HCT116 (cell line): ENCODE results near the gene FBH1. TPM values are rescaled to one million over a fixed set of nuclear protein-coding genes. Genes with fewer than 3 reads are reported as not detected.

ENCODE experiments used
- ATAC-seq: fragments of 200-7000 bp; cut with Tn5 transposase; 2 replicates; pipeline ENCODE4 v1.9.1; 2020; ENCODE audit warnings: mild to moderate bottlenecking, moderate library complexity
- BruUV-seq: library from RNA; stranded (reverse); fragments of 400-500 nt; replicated peaks from 2 replicates; lab custom pipeline; 2021; lab: Mats Ljungman, UMichigan
- CTCF ChIA-PET: fragments of 300-600 bp; sonication (Branson Sonifier 250); formaldehyde crosslinking; loops from one replicate; lab custom pipeline; 2021; ENCODE audit warnings: antibody characterized with exemption; lab: Charles Lee
- POLR2A ChIA-PET: fragments of 300-600, 350-600 bp; sonication (Branson Sonifier 250); formaldehyde crosslinking; loops from one replicate; lab custom pipeline; 2021; ENCODE audit warnings: antibody characterized with exemption; lab: Charles Lee
- RAD21 ChIA-PET, 2 experiments: fragments of 300-600 bp; sonication (Branson Sonifier 250); formaldehyde crosslinking; loops; one replicate each; lab custom pipeline; 2023; ENCODE audit warnings: low total read pairs in 2 of 2; ENCODE audit not compliant: uncharacterized antibody in 2 of 2, unreplicated experiment in 2 of 2, low non-redundant PET in 1 of 2; lab: Charles Lee
- DNase-seq: peaks from one replicate; pipeline ENCODE4 v3.0.0-alpha.2; 2010; ENCODE audit warnings: low read depth, low spot score
- H2AFZ ChIP-seq: fragments of 200-600 bp; shearing (Covaris generic), sonication (generic); 2 replicates; pipeline ENCODE4 v1.6.1; 2017; ENCODE audit warnings: low read depth, mixed run types, mixed read lengths, antibody characterized with exemption, low read length; ENCODE audit not compliant: poor library complexity, severe bottlenecking
- H3K27ac ChIP-seq: 2 replicates; pipeline ENCODE4 v1.5.1; 2012; ENCODE audit warnings: low read depth, low read length
- H3K27me3 ChIP-seq: fragments of 200-600 bp; sonication (generic); 2 replicates; pipeline ENCODE4 v1.6.1; 2016; ENCODE audit warnings: mixed run types, low read length, mixed read lengths; ENCODE audit not compliant: insufficient read depth
- H3K36me3 ChIP-seq, 2 experiments: fragments of 200-500 bp in 1 of 2; fragments of 200-600 bp in 1 of 2; sonication (Bioruptor generic) in 1 of 2; sonication (generic) in 1 of 2; 2 replicates each; pipeline versions ENCODE4 v1.5.1 to v1.6.1; 2014 to 2016; ENCODE audit warnings: low read length in 2 of 2, inconsistent platforms in 1 of 2, mixed read lengths in 1 of 2, mixed run types in 1 of 2; ENCODE audit not compliant: insufficient read depth in 2 of 2, control insufficient read depth in 1 of 2
- H3K4me1 ChIP-seq, 2 experiments: fragments of 200-600 bp in 1 of 2; sonication (generic) in 1 of 2; 2 replicates each; pipeline versions ENCODE4 v1.5.1 to v1.6.1; 2012 to 2017; ENCODE audit warnings: low read length in 2 of 2, inconsistent platforms in 1 of 2, mild to moderate bottlenecking in 1 of 2, mixed read lengths in 1 of 2, mixed run types in 1 of 2, moderate library complexity in 1 of 2; ENCODE audit not compliant: insufficient read depth in 2 of 2, control insufficient read depth in 1 of 2
- H3K4me2 ChIP-seq: fragments of 200-600 bp; sonication (generic); 2 replicates; pipeline ENCODE4 v1.6.1; 2017; ENCODE audit warnings: mixed run types, low read length, mixed read lengths
- H3K4me3 ChIP-seq, 2 experiments: fragments of 200-600 bp in 1 of 2; sonication (generic) in 1 of 2; replicated peaks in 1 of 2; 2 replicates each; pipeline ENCODE4 v1.5.1; 2011 to 2016; ENCODE audit warnings: low read length in 2 of 2, control low read depth in 1 of 2, low read depth in 1 of 2, mild to moderate bottlenecking in 1 of 2, mixed read lengths in 1 of 2, mixed run types in 1 of 2
- H3K79me2 ChIP-seq: fragments of 200-600 bp; sonication (generic); 2 replicates; pipeline ENCODE4 v1.6.1; 2017; ENCODE audit warnings: mild to moderate bottlenecking, mixed run types, low read length, moderate library complexity, mixed read lengths; ENCODE audit not compliant: insufficient read depth
- H3K9ac ChIP-seq: fragments of 200-600 bp; sonication (generic); 2 replicates; pipeline ENCODE4 v1.6.1; 2016; ENCODE audit warnings: low read length, mixed read lengths
- H3K9me2 ChIP-seq: fragments of 200-600 bp; sonication (generic), shearing (Covaris generic); 2 replicates; pipeline ENCODE4 v1.6.1; 2017; ENCODE audit warnings: mixed run types, mild to moderate bottlenecking, moderate library complexity; ENCODE audit not compliant: insufficient read depth
- H3K9me3 ChIP-seq, 2 experiments: fragments of 200-500 bp in 1 of 2; fragments of 200-600 bp in 1 of 2; sonication (Bioruptor generic) in 1 of 2; sonication (generic) in 1 of 2; 2 replicates each; pipeline ENCODE4 v1.6.1; 2014 to 2017; ENCODE audit warnings: low read length in 2 of 2, mixed read lengths in 2 of 2, inconsistent platforms in 1 of 2, low read depth in 1 of 2, mild to moderate bottlenecking in 1 of 2, mixed run types in 1 of 2, moderate library complexity in 1 of 2; ENCODE audit not compliant: control insufficient read depth in 1 of 2, insufficient read depth in 1 of 2
- H4K20me1 ChIP-seq: fragments of 200-600 bp; sonication (generic), shearing (Covaris generic); 2 replicates; pipeline ENCODE4 v1.6.1; 2017; ENCODE audit warnings: mixed run types, mild to moderate bottlenecking, moderate library complexity; ENCODE audit not compliant: insufficient read depth
- CBX3 ChIP-seq: IDR thresholded peaks from 2 replicates; pipeline ENCODE4 v1.6.1; 2012; ENCODE audit warnings: low read depth
- CEBPB ChIP-seq: IDR thresholded peaks from 2 replicates; pipeline ENCODE4 v1.6.1; 2012; ENCODE audit warnings: low read depth
- ELF1 ChIP-seq: IDR thresholded peaks from 2 replicates; pipeline ENCODE4 v1.6.1; 2012; ENCODE audit warnings: low read depth, borderline replicate concordance
- EZH2 ChIP-seq: fragments of 200-600 bp; sonication (generic); IDR thresholded peaks from 2 replicates; pipeline ENCODE4 v1.6.1; 2017; ENCODE audit warnings: antibody characterized with exemption, mixed run types
- FOSL1 ChIP-seq: IDR thresholded peaks from 2 replicates; pipeline ENCODE4 v1.6.1; 2012; ENCODE audit warnings: low read depth
- POLR2AphosphoS5 ChIP-seq: IDR thresholded peaks from 2 replicates; pipeline ENCODE4 v1.6.1; 2011; ENCODE audit warnings: mild to moderate bottlenecking, low read depth, low read length, moderate library complexity
- REST ChIP-seq: IDR thresholded peaks from 2 replicates; pipeline ENCODE4 v1.6.1; 2012; ENCODE audit warnings: low read depth
- SIN3A ChIP-seq: IDR thresholded peaks from 2 replicates; pipeline ENCODE4 v1.6.1; 2012; ENCODE audit warnings: low read depth
- SP1 ChIP-seq: IDR thresholded peaks from 2 replicates; pipeline ENCODE4 v1.6.1; 2012; ENCODE audit warnings: low read depth
- SRF ChIP-seq: IDR thresholded peaks from 2 replicates; pipeline ENCODE4 v1.6.1; 2012; ENCODE audit warnings: low read depth
- ZNF274 ChIP-seq: fragments of 200-500 bp; sonication (Bioruptor generic); IDR thresholded peaks from 2 replicates; pipeline ENCODE4 v1.6.1; 2014; ENCODE audit warnings: mild to moderate bottlenecking, low read depth, low read length, inconsistent platforms
- intact Hi-C: fragments of 100-400 bp; cut with micrococcal nuclease; formaldehyde crosslinking; loops from 2 replicates; pipeline ENCODE4 v1.10.0; 2022
- total RNA-seq: library from RNA; stranded (reverse); gene quantifications from one replicate; pipeline ENCODE4 v1.2.1, GENCODE V29; 2021; ENCODE audit not compliant: unreplicated experiment

FBH1 gene
- total RNA-seq, 1 experiment from 2014 or later = 70.2 TPM

GRCh38 chr10:5952731-5953385 lies 62.8 kb downstream of the FBH1 start:
- peaks cover 11 to 14% of the 10 kb centered on the region in 2 experiments; a peak in 3 of 4 replicates for H3K4me1 ChIP-seq
- H4K20me1 ChIP-seq = no peaks in the 10 kb centered on the region
- POLR2A ChIA-PET = no interaction called here
- H3K9ac ChIP-seq = no peak overlapping the region
- H3K9me3 ChIP-seq = no peaks in the 10 kb centered on the region
- no peak for TF ChIP-seq EZH2
- no peak for TF ChIP-seq CBX3
- no peak for TF ChIP-seq CEBPB
- TF ChIP-seq ZNF274 = no peak
- H3K36me3 ChIP-seq = no peaks in the 10 kb centered on the region
- H3K4me2 ChIP-seq = no peak overlapping the region
- H3K79me2 ChIP-seq = no peaks in the 10 kb centered on the region
- no peak overlapping the region for H2AFZ ChIP-seq
- DNase-seq (no peak), ATAC-seq (no peak)
- intact Hi-C loops = loop anchor here (5.0 kb wide), 1 partner anchor 449 kb away; no protein-coding TSS in a partner anchor
- no peaks in the 10 kb centered on the region for H3K9me2 ChIP-seq
- H3K4me3 ChIP-seq = no peak overlapping the region
- no TSS peak for BruUV-seq
- CTCF ChIA-PET = no interaction called here
- H3K27ac ChIP-seq = no peak overlapping the region
- H3K27me3 ChIP-seq = no peaks in the 10 kb centered on the region
- RAD21 ChIA-PET = no interaction called here

- ChIA-PET RAD21 (no interaction called here), POLR2A (no interaction called here)
- H3K27ac ChIP-seq = no peak overlapping the region
These were observed 63.6 kb downstream of the FBH1 start for GRCh38 chr10:5953676-5954075.

More at GRCh38 chr10:5953676-5954075, 63.6 kb downstream of the FBH1 start:
- Histone ChIP-seq H3K27me3 (no peaks in the 10 kb centered on the region), H3K79me2 (no peaks in the 10 kb centered on the region), H3K36me3 (no peaks in the 10 kb centered on the region), H3K9me2 (no peaks in the 10 kb centered on the region), H3K9me3 (no peaks in the 10 kb centered on the region), H4K20me1 (no peaks in the 10 kb centered on the region), H2AFZ (no peak overlapping the region), H3K4me1 (peaks cover 11 to 19% of the 10 kb centered on the region in 2 experiments), H3K9ac (no peak overlapping the region), H3K4me3 (no peak overlapping the region), H3K4me2 (no peak overlapping the region)
- CTCF ChIA-PET = interaction anchor here (1.4 kb wide), 2 partner anchors 64 to 448 kb away, joined by 3 read pairs; partner anchors contain the start of genes ANKRD16 and FBH1
- DNase-seq (no peak), ATAC-seq (no peak)
- intact Hi-C loops = loop anchor here (5.0 kb wide), 1 partner anchor 449 kb away; no protein-coding TSS in a partner anchor
- TF ChIP-seq CBX3 = no peak
- TF ChIP-seq SRF = no peak
- TF ChIP-seq SIN3A = no peak
- no peak for TF ChIP-seq SP1
- no peak for TF ChIP-seq POLR2AphosphoS5
- no peak for TF ChIP-seq ZNF274
- no peak for TF ChIP-seq REST
- TF ChIP-seq FOSL1 = no peak
- TF ChIP-seq ELF1 = no peak
- no TSS peak for BruUV-seq
